Stimulated activated CD4-positive, alpha-beta T cell treated with anti-CD3 and anti-CD28 coated beads, Interleukin-2, amount 100 ng/mL, for 4 hours (primary cell): ENCODE results near the gene CRY2.
"Not testable (repeated sequence)": the region's sequence is repeated elsewhere in the genome, so short reads cannot be mapped to it uniquely, and the experiment has no call there.

ENCODE experiments used
- DNase-seq: peaks from one replicate; pipeline ENCODE4 v3.0.0-alpha.2; 2020; ENCODE audit warnings: low read depth

The CRY2 gene

DNA sequence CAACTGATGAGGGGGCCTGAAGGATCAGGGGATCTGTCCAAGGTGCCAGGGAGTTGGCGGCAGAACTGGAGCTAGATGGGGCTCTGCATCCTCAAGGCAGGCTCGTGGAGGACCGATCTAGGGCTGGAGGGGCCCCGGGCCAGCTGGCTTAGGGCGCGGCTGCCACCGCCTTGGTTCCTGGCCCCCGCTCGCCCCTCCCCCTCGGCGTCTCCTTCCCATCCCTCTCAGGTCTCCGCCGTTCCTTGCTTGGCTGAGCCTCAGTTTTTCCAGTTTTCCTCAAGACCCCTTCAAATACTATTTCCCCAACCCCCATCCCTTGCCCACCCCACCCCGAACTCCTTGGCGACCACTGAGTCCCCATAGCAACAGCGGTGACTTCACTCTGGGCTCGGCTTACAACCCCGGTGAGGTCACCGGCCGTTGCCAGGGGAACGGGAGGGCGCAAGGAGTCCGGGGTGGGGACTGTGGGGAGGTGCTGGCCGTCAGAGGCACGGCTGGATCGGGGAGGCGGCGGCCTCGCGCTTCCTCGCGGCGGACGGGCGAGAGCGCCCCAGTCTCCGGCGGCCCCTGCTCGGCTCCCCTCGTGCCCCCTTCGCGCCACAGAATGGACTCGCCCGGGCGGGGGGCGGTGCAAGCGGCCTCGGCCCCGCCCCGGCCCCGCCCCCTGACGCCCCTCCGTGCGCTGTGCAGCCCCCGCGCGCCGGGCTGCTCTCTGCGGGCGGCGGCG, 52.3 kb downstream of the CRY2 start:
- DNase-seq: peak; percentile 33

DNA sequence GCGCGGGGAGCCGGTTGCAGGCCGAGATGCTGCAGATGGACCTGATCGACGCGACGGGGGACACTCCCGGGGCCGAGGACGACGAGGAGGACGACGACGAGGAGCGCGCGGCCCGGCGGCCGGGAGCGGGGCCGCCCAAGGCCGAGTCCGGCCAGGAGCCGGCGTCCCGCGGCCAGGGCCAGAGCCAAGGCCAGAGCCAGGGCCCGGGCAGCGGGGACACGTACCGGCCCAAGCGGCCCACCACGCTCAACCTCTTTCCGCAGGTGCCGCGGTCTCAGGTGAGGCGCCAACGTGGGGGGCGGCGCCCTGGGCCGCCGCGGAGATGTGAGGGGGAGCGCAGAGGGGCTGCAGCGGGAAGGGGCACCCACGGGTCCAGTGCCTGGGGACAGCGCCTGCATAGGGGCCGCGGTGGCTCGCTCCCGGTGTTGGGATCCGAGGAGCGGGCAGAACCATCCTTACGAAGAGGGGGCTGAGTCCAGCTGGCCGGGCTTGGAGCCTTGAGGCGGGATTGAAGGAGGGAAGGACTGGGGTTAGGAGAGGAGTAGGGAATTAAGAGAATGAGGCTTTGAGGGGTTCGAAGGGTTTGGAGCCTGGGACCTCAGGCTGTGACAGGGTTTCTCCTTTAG, 53.0 kb downstream of the CRY2 start:
- DNase-seq: not testable (repeated sequence)

DNA sequence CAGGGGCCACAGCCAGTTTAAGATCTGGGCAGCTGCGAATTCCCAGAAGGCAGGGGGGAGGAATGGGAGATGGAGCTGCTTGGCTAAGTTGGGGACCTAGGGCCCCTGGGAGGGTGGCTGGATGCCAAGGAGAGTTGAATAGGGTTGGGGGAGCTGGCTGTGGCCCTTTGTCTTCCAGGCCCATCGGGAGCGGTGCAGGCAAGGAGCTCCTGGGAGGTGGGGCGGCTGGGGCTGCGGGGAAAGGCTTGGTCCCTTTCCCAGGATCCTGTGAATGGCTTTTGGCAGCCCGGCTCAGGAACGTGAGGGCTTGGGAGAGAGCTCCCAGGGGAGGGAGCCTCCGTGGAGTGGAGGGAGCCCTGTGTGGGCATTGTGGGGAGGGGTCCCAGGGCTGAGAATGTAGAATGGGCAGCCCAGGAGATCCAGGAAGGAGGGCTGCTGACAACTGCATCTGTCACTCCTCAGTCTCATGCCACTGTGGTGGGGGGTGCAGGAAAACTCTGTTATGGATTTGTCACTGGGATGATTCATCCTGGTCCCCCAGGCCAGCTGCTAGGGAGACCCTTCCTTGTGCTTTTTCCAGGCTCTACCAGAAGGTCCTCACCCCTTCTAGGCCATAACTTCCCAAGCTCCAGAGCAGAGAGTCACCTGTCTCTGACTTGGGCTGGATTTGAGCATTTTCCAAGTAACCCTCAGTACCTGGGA, 53.8 kb downstream of the CRY2 start:
- no peak for DNase-seq

DNA sequence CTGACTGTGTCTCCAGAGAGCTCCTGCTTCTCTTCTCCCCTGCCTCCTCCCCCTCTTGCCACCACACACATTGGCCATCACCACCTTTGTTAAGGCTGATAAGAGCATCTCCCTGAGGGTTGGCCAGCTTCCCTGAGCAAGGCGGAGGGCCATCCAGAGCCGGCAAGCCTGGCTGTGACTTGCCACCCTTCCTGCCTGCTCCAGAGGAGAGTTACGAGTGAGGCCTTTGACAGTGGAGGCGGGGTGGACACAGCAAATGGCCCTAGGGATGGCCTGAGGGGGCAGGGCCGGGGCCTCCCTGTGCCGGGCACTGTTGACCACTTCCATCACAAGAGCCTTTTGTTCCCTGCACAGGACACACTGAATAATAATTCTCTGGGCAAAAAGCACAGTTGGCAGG, 54.4 kb downstream of the CRY2 start:
- DNase-seq: no peak

DNA sequence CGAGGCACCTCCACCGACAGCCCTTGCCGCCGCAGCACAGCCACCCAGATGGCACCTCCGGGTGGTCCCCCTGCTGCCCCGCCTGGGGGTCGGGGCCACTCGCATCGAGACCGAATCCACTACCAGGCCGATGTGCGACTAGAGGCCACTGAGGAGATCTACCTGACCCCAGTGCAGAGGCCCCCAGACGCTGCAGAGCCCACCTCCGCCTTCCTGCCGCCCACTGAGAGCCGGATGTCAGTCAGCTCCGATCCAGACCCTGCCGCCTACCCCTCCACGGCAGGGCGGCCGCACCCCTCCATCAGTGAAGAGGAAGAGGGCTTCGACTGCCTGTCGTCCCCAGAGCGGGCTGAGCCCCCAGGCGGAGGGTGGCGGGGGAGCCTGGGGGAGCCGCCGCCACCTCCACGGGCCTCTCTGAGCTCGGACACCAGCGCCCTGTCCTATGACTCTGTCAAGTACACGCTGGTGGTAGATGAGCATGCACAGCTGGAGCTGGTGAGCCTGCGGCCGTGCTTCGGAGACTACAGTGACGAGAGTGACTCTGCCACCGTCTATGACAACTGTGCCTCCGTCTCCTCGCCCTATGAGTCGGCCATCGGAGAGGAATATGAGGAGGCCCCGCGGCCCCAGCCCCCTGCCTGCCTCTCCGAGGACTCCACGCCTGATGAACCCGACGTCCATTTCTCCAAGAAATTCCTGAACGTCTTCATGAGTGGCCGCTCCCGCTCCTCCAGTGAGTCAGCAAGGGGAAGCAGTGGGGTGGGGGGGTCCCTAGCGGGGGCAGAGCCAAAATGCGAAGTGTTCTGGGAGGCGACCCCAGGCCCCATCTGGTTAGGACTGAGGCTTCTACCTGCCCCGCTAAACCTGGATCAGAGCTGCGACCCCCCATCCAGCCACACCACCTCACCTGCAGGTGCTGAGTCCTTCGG, 55.4 kb downstream of the CRY2 start:
- DNase-seq: no peak

DNA sequence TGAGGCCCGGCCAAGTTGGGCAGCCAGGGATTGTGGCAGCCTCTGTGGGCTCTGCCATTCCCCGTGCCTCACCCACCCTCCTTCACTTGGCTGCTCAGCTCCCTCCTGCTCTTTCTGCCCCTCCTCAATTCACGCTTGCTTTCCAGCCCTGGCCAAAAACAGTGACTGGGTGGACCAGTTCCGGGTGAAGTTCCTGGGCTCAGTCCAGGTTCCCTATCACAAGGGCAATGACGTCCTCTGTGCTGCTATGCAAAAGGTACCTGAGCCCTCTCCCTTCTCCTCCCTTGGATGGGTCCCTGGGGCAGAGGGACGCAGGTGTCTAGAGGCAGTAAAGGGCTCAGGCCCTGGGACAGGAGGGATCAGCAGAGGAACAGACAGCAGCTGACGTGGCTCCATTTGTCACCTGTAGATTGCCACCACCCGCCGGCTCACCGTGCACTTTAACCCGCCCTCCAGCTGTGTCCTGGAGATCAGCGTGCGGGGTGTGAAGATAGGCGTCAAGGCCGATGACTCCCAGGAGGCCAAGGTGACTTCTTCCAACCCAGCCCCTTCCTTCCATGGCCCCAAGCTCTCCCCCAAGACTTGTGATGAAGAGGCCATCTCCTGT, 57.1 kb downstream of the CRY2 start:
- no peak for DNase-seq

DNA sequence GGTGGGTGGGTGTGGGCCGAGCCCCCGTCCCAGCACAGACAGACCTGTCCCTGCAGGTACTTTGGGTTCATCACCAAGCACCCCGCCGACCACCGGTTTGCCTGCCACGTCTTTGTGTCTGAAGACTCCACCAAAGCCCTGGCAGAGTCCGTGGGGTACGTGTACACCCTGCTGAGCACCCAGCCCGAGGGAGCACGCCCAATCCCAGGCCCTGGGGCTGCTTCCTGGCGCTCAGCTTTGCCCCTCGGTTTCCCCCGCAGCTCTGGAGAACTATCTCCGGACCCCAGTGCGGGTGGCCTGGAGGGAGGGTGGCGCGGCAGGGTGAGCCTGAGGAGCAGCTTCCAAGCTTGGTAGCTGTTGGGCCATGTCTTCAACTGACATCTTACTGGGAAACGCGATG, 57.8 kb downstream of the CRY2 start:
- DNase-seq: no peak

DNA sequence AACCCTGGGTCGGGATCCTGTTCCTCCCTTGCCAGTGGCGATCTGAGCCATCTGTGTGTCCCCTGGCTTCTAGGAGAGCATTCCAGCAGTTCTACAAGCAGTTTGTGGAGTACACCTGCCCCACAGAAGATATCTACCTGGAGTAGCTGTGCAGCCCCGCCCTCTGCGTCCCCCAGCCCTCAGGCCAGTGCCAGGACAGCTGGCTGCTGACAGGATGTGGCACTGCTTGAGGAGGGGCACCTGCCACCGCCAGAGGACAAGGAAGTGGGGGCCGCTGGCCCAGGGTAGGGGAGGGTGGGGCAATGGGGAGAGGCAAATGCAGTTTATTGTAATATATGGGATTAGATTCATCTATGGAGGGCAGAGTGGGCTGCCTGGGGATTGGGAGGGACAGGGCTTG, 58.3 kb downstream of the CRY2 start:
- DNase-seq: not testable (repeated sequence)

DNA sequence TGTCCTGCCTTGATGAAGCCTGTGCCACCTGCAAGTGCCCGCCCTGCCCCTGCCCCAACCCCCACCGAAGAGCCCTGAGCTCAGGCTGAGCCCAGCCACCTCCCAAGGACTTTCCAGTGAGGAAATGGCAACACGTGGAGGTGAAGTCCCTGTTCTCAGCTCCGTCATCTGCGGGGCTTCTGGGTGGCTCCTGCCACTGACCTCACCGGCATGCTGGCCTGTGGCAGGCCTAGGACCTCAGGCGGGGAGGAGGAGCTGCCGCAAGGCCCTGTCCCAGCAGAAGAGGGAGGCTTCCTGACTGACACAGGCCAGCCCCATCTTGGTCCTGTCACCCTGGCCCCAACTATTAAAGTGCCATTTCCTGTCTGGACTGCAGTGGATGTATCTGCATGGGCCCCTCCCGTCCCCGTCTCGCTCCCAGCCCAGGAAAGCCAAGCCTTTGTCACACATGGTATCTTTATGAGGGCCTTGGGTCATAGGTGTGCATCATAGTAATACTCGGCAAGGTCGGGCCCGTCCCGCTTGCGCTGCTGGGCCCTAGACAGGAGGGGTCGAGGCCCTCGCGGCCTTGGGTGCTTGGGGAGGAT, 58.9 kb downstream of the CRY2 start:
- no peak for DNase-seq

DNA sequence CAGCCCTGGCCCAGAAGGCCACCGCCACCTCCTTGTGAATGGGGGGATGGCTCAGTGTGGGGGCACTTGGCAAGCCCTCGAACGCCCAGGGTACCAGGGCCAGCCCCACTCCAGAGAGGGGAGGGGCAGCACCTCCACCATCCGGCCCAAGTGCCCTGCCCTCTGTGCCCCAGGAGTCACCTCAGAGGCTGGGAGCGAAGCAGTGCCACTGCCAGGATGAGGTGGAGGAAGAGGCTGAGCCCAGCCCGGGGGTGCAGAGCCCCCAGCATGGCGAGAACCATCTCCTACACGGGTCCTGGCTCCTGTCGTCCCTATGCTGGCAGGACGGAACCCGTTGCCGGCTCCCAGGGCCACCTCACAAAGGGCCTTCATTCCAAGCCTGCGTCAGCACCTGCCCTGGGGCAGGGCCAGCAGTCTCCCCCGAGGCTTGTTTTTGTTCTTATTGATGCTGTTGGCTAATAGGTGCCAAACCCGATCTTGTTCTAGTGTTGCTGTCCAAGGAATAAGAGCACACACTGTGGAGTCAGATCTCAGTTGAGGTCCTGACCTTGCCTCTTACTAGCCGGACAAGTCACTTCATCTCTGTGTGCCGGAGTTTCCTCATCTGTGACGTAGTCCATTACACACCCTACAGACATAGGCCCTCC, 59.8 kb downstream of the CRY2 start, which contains the start of gene FREY1:
Gene FREY1 (minus strand): TSS at position 307 of the 647 bp plus-strand sequence. CDS start 26 bp downstream, at position 281.
- no peak for DNase-seq

DNA sequence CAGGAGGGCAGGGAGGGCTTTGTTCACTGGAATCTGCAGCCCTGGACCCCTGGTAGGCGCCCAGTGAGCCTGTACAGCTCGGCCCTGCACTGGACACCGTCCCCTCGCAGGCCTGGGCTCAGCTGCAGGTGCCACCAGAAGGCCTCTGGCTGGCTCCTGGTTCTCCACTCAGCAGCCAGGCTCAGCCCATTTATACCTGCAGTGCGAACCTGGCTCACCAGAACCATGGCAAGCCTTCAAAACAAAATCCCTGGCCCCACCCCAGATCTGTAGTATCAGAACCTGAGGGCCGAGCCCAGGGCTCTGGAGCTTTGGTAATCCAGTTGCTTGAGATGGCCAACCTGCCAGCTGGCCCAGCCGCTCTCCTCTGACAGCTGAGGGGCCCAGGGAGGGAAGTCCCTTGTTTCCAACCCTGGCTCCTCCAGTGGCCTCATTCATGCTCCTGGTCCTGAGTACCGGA, 60.7 kb downstream of the CRY2 start:
- DNase-seq: no peak

DNA sequence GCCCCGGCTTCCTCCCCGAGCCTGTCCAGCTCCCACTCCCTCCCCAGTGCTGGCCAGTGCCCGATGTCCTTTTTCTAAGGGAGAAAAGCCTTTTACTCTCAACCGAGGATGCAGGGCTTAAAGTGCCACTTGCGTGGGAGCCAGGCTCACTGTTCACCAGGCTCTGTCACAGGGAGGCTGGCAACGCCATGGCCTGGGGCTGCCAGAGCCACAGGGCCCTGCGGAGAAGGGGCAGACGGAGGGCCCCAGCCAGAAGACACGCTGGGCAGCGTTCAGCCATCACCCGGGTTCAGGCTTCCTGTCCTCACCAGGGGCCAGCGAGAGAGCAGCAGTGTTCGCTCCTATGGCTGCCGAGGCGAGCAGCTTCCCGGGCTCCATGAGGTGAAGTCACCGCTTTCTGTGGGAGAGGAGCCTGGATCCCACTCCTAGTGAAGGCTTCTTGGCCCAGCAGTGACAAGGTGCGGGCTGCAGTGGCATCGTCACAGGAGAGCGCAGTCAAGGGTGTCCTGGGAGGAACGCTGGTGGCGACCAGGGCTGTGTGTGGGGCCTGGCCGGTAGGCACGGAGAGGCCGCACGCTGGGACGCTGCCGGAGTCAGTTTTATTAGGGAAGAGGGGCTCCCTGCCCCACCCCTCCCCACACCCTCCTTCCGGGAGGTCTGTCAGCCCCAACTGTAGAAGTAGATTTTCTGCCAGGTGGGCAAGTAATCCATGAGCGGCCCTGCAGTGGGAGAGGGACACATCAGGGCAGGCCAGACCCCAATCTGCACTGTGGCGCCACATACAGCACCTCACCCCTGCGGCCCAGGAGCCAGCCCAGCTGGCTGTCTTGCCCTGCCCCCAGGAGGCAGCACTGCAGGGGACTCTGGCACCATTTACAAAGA, 62.6 kb downstream of the CRY2 start:
- DNase-seq: no peak

DNA sequence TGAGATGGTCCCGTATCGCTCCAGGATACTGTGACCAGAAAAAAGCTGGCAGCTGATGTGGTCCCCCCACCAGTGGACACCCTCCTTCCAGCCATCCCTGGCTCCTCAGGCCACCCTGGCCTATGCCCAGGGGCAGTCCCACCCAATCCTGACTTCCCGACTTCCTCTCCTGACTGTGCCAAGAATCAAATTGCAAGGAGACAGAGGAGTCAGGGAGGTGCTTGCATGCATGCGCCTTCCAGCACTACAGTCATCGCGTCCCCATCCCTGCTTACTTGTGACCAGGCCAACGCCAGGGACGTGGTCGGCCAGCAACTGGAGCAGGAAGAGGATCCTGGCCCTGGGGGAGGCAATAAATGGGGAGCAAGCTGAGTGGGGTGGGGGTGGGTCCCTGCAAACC, 63.3 kb downstream of the CRY2 start:
- DNase-seq: no peak

DNA sequence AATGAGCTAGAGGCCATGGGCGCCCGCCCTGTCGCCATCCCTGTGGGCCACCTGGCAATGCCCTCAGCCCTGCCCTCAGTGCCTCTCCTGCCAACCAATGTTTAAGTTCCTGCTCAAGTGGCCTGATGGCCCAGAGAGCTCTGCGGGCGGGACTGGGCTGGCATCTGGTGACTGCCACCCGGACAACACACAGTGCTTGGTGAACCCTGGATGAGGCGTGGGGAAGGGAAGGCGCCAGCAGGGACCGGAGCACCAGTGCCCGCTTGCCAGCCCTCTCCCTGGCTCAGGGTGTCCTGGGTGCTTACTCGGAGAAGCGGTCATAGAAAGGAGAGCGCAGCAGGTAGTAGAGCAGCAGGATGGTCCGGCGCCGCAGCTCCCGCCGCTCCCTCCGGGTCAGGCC, 66.2 kb downstream of the CRY2 start:
- DNase-seq: no peak

DNA sequence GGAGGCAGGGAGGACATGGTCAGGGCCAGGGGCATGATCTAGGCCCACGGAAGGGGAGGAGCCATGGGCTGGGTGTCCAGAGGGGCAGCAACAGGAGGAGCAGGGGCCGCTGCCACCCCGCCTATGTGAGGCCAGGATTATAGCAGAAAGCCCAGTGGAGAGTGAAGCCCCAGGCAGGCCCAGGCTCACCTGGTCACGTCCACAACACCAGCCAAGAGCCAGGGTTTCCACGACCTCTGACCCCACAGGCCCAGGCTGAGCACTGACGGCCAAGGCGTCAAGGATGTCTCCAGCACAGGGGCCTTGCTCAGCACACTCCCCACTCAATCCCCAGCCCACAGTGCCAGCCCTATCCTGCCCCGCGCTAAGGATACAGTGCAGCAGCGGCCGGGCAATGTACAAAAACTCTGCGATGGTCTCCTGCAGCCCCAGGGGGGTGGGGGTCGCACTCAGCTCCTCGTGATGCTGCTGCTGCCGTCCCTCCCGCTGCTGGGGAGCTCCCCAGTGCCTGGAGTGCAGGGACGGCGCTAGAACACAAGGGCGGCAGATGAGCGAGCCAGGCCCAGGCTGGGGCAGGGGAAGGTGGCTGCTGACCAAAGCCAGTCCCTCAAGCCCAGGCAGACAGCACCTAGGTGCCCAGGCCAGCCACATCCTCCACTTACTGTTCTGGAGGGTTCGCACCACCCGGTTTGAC, 66.8 kb downstream of the CRY2 start:
- no peak for DNase-seq

DNA sequence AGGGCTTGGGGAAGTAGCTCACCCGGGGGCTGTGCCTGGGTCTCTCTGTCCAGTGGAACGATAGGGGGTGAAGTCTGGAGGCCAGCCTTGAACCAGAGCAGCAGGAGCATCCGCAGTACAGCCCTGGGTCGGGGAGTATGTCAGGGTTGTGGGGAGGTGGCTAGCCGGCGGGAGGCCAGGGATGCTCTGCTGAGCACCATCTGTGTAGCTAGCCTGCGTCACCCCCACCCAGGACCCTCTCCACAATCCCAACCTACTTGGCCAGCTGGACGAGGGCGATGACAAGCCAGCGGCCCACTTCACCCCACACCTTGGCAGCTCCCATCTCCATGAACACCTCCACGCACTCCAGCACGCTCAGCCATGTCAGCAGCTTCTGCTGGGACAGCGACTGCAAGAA, 68.2 kb downstream of the CRY2 start:
- DNase-seq: no peak

DNA sequence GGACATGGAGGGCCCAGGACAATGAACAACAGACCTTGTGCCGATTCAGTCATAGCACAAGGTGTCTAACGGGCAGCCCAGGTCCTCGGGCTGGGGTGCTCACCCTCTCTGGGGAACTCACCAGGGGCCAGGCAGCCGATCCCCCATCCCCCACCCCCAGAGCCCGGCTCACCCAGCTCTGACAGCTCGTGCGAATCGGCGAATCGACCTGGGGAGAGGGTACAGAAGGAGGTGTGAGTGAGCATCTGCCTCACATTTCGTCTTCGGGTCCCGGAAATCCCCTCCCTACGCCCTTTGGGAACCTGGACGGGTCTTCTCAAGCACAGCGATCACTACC, 70.0 kb downstream of the CRY2 start:
- no peak for DNase-seq

DNA sequence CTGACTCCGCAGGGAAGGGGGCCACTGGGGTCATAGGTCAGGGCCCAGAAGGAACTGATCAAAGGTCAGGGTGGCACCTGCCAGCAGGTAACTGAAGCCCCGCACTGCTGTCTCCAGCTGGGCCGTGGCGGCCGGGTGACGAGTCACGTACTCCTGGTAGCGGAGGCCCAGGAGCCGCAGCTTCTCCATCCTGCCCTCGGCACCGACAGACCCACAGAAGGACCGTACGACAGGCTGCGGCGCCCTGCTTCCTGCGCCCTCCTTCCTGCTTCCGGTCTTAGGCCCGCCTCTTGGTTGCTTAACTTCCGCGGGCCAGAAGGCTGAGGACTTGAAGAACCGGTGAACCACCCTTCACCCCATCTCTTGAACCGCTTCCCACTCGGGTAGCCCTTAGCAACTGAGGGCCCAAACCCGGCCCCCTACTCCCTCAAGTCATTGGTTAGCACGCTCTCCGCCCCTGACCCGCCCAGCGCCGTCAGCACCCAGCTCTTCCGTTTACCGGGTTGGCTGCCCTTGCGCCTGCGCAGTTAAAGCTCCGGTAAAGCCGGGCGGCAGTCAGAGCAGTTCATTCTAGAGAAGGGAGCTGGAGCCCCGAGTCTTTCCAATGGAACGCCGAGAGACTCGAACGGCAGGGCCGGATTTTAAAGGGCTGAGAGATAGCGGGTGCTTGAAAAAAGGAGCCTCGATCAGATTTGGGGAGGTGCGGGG, 70.5 kb downstream of the CRY2 start, which contains the start of gene PEX16:
Gene PEX16 (minus strand): TSS at position 255 of the 708 bp plus-strand sequence. CDS start 66 bp downstream, at position 189.
- peak; percentile 94 for DNase-seq
